ENCODE measurements around the gene HK2.

Gene HK2

DNA sequence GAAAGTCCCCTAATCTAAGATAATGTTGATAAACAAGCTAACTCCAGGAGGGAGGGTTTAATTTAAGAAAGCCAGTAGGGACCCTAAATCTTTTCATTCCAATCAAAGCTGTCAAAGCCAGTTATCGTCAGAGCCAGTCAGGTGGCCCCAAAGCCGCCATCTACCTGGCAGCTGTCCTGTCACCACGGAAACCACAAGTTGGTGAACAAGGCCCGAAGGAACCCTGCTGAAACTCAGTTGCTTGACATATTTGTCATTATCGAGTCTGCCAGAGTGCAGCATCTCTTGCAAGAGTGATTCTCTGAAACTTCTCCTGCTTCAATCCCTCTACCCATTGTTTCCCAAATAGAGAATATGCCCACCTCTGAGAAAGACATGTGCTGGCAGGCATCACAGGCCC lies 93.7 kb downstream of the HK2 start:
- TF ChIP-seq REST (IDR thresholded peaks at IDR 0.05; ENCODE audit: insufficient read depth in 1 of 2, low read depth in 2 of 2, low read length in 2 of 2) = no peak
- TF ChIP-seq FOXP2 (optimal IDR thresholded peaks at IDR 0.05; ENCODE audit: borderline replicate concordance, extremely low read depth, extremely low read length, insufficient read depth) = no peak
- no peak for TF ChIP-seq SIN3A (IDR thresholded peaks at IDR 0.05; ENCODE audit: borderline replicate concordance, insufficient read depth, low read length)
- no peak for TF ChIP-seq TAF1 (IDR thresholded peaks at IDR 0.05; ENCODE audit: borderline replicate concordance, insufficient read depth, low read length)
- no peak for TF ChIP-seq POLR2AphosphoS5 (IDR thresholded peaks at IDR 0.05; ENCODE audit: low read depth, low read length)

DNA sequence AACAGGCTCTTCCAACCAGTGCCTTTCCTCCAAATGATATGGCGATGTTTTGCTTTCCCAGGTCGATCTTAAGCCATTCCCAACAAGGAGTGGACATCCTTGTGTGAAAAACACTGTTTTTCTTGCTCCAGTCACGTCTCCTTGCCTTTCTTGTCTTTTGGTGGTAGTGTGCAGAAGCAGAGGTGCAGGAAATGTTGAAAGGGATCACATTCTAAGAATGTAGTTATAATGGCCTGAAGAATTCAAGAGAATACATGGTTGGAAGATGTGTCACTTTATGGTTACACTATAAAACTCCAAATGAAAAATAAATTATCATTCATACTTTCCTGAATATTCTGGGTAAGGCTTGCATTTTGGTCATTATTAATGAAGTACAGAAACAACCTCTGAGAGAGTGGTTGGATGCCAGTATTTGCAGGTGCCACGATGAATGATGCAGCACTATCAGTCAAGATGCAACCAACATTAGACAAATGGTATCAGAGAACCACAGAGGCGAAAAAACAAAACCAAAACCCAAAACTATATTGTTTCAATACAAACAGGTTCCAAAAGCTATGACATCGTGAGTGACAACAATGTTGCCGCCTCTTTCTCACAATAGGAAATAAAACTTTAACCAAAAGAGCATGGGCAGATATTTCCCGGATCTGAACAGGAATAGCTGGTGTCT lies 97.0 kb downstream of the HK2 start:
- TF ChIP-seq REST (IDR thresholded peaks at IDR 0.05; ENCODE audit: insufficient read depth in 1 of 2, low read depth in 2 of 2, low read length in 2 of 2) = no peak

DNA sequence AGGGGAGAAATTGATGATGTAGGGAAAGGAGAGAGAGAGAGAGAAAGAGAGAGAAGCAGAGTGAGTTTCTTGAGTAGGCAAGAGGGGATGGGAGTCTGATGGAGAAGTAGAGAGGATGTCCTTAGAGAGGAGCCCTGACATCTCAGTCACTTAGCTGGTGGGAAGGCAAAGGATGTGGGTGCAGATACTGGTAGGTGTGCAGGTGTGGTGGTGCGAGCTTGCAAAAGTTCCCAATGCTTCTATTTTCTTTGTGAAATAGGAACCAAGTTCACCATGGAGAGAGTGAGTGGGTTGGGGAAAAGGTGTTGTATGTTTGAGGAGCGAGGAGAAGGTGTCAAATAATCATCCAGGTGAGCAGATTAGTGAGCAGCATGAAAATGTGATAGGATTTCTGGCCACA lies 98.0 kb downstream of the HK2 start:
- no peak for TF ChIP-seq SIN3A (IDR thresholded peaks at IDR 0.05; ENCODE audit: borderline replicate concordance, insufficient read depth, low read length)
- TF ChIP-seq TAF1 (IDR thresholded peaks at IDR 0.05; ENCODE audit: borderline replicate concordance, insufficient read depth, low read length) = no peak
- TF ChIP-seq POLR2AphosphoS5 (IDR thresholded peaks at IDR 0.05; ENCODE audit: low read depth, low read length) = no peak

DNA sequence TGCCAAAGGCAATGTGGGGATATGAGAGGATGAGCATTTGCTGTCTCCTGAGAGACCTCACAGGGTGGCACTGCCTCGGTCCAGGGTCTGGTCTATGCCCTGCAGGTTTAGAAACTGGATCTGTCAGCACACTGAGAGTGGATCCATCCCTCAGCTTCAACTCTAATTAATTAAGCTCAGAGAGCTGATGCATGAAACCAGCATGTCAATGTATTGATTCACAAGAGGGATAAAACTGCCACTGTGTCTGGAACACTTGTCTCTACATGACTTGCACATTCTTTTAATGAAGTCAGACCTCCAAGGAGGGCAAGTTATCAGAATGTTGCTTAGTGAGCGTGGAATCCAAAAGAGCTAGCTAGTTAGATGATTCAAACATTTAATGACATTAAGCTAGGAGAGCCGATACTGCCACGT lies 102.1 kb downstream of the HK2 start:
- TF ChIP-seq POLR2AphosphoS5 (IDR thresholded peaks at IDR 0.05; ENCODE audit: low read depth, low read length) = no peak
- TF ChIP-seq SIN3A (IDR thresholded peaks at IDR 0.05; ENCODE audit: borderline replicate concordance, insufficient read depth, low read length) = no peak
- no peak for TF ChIP-seq REST (IDR thresholded peaks at IDR 0.05; ENCODE audit: insufficient read depth in 1 of 2, low read depth in 2 of 2, low read length in 2 of 2)
- no peak for TF ChIP-seq TAF1 (IDR thresholded peaks at IDR 0.05; ENCODE audit: borderline replicate concordance, insufficient read depth, low read length)
- TF ChIP-seq FOXP2 (optimal IDR thresholded peaks at IDR 0.05; ENCODE audit: borderline replicate concordance, extremely low read depth, extremely low read length, insufficient read depth) = no peak

GRCh38 chr2:74937221-74937880 lies 103.4 kb downstream of the HK2 start:
- no peak for TF ChIP-seq FOXP2 (optimal IDR thresholded peaks at IDR 0.05; ENCODE audit: borderline replicate concordance, extremely low read depth, extremely low read length, insufficient read depth)
- no peak for TF ChIP-seq SIN3A (IDR thresholded peaks at IDR 0.05; ENCODE audit: borderline replicate concordance, insufficient read depth, low read length)
- no peak for TF ChIP-seq REST (IDR thresholded peaks at IDR 0.05; ENCODE audit: insufficient read depth in 1 of 2, low read depth in 2 of 2, low read length in 2 of 2)
- TF ChIP-seq TAF1 (IDR thresholded peaks at IDR 0.05; ENCODE audit: borderline replicate concordance, insufficient read depth, low read length) = no peak
- no peak for TF ChIP-seq POLR2AphosphoS5 (IDR thresholded peaks at IDR 0.05; ENCODE audit: low read depth, low read length)
